Measurements from ENCODE around the gene SUB1.

DNA sequence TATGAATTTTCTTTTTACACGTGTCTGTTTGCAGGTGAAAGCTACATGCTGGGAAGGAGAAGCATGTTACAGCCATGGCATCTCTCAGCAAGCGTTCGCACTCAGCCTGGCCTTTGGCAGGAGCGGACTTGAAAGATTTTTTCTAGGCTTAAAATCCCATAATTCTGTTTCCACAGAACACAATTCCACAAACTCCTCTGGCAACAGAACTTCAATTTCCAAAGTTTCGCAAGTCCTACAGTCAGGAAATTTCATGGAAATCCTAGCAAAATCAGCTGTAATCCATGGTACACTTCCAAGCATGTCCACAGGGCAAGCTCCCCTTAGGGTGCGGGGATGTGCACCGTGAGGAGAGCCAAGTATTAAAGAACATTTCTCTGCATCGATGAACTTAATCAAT lies 35.9 kb downstream of the SUB1 start:
- TF ChIP-seq POLR2A (IDR thresholded peaks at IDR 0.05) (no peak), POLR2AphosphoS5 (IDR thresholded peaks at IDR 0.05) (no peak)
- TF ChIP-seq, protein P1, sequence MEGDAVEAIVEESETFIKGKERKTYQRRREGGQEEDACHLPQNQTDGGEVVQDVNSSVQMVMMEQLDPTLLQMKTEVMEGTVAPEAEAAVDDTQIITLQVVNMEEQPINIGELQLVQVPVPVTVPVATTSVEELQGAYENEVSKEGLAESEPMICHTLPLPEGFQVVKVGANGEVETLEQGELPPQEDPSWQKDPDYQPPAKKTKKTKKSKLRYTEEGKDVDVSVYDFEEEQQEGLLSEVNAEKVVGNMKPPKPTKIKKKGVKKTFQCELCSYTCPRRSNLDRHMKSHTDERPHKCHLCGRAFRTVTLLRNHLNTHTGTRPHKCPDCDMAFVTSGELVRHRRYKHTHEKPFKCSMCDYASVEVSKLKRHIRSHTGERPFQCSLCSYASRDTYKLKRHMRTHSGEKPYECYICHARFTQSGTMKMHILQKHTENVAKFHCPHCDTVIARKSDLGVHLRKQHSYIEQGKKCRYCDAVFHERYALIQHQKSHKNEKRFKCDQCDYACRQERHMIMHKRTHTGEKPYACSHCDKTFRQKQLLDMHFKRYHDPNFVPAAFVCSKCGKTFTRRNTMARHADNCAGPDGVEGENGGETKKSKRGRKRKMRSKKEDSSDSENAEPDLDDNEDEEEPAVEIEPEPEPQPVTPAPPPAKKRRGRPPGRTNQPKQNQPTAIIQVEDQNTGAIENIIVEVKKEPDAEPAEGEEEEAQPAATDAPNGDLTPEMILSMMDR (IDR thresholded peaks at IDR 0.05): no peak

All from prostate gland (tissue), 2 donors.